Stimulated activated CD4-positive, alpha-beta T cell treated with anti-CD3 and anti-CD28 coated beads, Interleukin-4, amount 100 ng/mL, for 24 hours (primary cell): ENCODE measurements around the gene AIRE.
"Not testable (repeated sequence)": the region's sequence is repeated elsewhere in the genome, so short reads cannot be mapped to it uniquely, and the experiment has no call there.

ENCODE experiments used
- DNase-seq: peaks from one replicate; pipeline ENCODE4 v3.0.0-alpha.2; 2020

AIRE gene

GRCh38 chr21:44291936-44292811 is 6.5 kb downstream of the AIRE start:
- no peak for DNase-seq

GRCh38 chr21:44292812-44293195 is 7.1 kb downstream of the AIRE start:
- DNase-seq, result no peak

GRCh38 chr21:44293551-44294231 is 8.0 kb downstream of the AIRE start:
- no peak for DNase-seq

- DNase-seq, result no peak
Observed at GRCh38 chr21:44294391-44295162, 8.9 kb downstream of the AIRE start.

- DNase-seq, result no peak
Observed at GRCh38 chr21:44295163-44295573, 9.5 kb downstream of the AIRE start.

GRCh38 chr21:44295646-44296045 is 10.0 kb downstream of the AIRE start:
- no peak for DNase-seq

- no peak for DNase-seq
Observed at GRCh38 chr21:44296103-44296519, 10.4 kb downstream of the AIRE start.

GRCh38 chr21:44296916-44297315 is 11.2 kb downstream of the AIRE start:
- DNase-seq, result no peak

- DNase-seq, result peak; percentile 79
Observed at GRCh38 chr21:44297525-44298290, 12.0 kb downstream of the AIRE start.

GRCh38 chr21:44298301-44298700 is 12.6 kb downstream of the AIRE start:
- DNase-seq, result no peak

GRCh38 chr21:44299085-44299457 is 13.4 kb downstream of the AIRE start:
- DNase-seq, result no peak

- peak; percentile 54 for DNase-seq
Observed at GRCh38 chr21:44299458-44300261, 14.0 kb downstream of the AIRE start, which contains the start of gene PFKL. PFKL (plus strand) TSS chr21:44300053; CDS start chr21:44300106, 53 bp downstream.

- peak; percentile 59 for DNase-seq
Observed at GRCh38 chr21:44300262-44300959, 14.7 kb downstream of the AIRE start.

- DNase-seq, result no peak
Observed at GRCh38 chr21:44301141-44301540, 15.5 kb downstream of the AIRE start.

- DNase-seq, result no peak
Observed at GRCh38 chr21:44301961-44302406, 16.3 kb downstream of the AIRE start.

- not testable (repeated sequence) for DNase-seq
Observed at GRCh38 chr21:44302573-44303401, 17.1 kb downstream of the AIRE start.

- DNase-seq, result no peak
Observed at GRCh38 chr21:44303490-44303981, 17.9 kb downstream of the AIRE start.

GRCh38 chr21:44304011-44304616 is 18.4 kb downstream of the AIRE start:
- DNase-seq, result no peak

- peak; percentile 57 for DNase-seq
Observed at GRCh38 chr21:44304877-44305293, 19.2 kb downstream of the AIRE start.
